Fibroblast of the aortic adventitia (primary cell): ENCODE results near the gene ERC1. TPM values are rescaled to one million over a fixed set of nuclear protein-coding genes. Genes with fewer than 3 reads are reported as not detected.
"Not testable (repeated sequence)": the region's sequence is repeated elsewhere in the genome, so short reads cannot be mapped to it uniquely, and the experiment has no call there.

Experiments used
- DNase-seq: peaks from one replicate; pipeline ENCODE4 v3.0.0-alpha.2; 2010; ENCODE audit warnings: low read depth
- H3K4me3 ChIP-seq: 2 replicates; pipeline ENCODE4 v1.5.1; 2011; ENCODE audit warnings: low read depth, mild to moderate bottlenecking, control low read depth, low read length, moderate library complexity
- total RNA-seq: library from RNA; depleted of rRNA; stranded (reverse); fragments of >200 nt; gene quantifications from 2 replicates; pipeline ENCODE4 v1.2.3, GENCODE V29; 2012; ENCODE audit warnings: low replicate concordance
- TF ChIP-seq, protein P1 (sequence below): IDR thresholded peaks from 2 replicates; pipeline ENCODE4 v1.5.1; 2011; ENCODE audit warnings: mild to moderate bottlenecking, low read length, control low read depth, inconsistent platforms; ENCODE audit not compliant: insufficient read depth

ERC1 gene
- total RNA-seq, 1 donor: 50.9 TPM

DNA sequence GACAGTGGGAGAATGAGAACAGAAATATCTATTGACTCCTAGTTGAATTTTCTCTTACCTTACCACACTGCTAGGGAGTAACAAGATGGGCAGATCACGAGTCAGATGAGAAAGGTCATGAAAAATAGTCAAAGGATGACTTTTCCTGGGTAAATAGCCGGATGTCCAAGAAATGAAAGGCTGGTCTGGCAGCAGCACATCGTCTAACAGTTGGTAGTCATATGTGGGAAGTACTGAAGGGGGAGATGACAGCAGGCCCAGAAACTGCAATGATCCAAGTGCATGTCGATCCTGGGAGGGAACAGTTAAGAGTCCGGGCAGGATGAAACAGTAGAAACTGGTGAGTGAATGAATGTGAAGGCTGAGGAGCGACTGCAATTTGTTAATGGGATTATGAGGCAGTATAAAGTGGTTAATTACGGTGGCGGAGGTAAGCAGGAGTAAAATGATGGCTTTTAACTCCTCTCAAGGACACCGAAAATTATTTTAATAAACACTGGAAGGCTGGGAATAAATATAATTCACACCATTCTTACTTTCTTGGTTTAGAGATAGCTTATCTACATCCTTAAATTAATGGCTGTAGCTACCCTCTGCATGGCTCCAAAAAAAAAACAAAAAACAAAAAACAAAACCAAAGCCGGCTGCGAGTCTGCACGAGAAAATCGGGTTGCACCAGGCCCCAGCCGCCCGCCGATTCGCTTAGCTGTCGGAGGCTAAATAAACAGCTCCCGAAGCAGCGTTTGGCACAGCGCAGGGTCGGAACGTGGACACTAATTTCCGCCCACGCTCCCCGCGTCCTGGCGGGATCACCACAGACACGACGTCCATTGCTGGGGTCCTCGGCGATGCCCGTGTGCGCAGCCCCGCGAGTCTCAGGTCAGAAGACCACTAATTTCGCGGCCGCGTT, 1.0 kb upstream of the ERC1 start:
- H3K4me3 ChIP-seq: peak overlapping the region; percentile 88
- DNase-seq: peak; percentile 74
- TF ChIP-seq, protein P1, sequence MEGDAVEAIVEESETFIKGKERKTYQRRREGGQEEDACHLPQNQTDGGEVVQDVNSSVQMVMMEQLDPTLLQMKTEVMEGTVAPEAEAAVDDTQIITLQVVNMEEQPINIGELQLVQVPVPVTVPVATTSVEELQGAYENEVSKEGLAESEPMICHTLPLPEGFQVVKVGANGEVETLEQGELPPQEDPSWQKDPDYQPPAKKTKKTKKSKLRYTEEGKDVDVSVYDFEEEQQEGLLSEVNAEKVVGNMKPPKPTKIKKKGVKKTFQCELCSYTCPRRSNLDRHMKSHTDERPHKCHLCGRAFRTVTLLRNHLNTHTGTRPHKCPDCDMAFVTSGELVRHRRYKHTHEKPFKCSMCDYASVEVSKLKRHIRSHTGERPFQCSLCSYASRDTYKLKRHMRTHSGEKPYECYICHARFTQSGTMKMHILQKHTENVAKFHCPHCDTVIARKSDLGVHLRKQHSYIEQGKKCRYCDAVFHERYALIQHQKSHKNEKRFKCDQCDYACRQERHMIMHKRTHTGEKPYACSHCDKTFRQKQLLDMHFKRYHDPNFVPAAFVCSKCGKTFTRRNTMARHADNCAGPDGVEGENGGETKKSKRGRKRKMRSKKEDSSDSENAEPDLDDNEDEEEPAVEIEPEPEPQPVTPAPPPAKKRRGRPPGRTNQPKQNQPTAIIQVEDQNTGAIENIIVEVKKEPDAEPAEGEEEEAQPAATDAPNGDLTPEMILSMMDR: peak; percentile 28

DNA sequence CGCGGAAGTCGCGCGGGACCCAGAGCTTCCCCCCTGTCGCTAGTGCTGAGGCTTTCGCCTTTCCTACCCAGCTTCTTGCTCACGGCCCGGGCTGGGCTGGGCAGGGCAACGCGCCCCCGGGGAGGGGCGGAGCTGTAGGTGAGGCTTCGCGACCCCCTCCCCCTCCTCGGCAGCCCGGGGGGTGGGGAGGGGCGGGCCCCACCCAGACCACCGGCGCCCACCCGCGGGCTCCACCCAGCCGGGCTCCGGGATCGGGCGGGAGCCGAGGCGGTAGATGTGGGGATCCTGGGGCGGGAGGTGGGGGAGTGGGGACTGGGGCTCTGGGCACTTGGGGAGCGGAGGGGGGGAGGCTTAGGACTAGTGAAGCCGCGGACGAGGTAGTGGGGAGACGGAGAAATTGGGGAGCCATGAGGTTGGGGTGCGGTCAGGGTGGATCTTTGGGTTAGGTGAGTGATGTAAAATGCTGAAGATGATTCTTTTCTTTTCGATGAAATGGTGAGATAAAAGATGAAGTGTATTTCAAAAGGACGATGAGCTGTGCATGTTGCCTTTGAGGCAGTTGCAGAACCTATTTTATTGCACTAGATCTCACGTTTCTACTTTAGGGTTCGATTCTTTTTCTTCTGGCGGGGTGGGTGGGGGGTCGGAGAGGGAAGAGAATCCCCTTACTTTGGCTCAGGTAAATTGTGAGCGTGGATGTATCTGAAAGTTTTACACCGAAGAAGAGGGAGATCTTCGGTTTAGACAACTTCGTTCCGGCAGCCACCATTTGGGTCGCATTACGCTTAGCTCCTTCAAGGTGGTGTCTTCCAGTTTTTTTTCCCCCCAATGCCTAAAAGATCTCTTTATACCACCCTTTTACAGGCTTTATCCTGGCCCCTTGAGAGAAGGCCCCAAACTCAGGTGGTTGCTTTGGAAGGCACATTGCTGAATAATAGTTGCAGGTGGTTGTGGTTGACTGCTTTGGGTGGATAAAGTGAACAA, 619 bp downstream of the ERC1 start:
- TF ChIP-seq, protein P1: no peak
- peak; percentile 19 for DNase-seq

DNA sequence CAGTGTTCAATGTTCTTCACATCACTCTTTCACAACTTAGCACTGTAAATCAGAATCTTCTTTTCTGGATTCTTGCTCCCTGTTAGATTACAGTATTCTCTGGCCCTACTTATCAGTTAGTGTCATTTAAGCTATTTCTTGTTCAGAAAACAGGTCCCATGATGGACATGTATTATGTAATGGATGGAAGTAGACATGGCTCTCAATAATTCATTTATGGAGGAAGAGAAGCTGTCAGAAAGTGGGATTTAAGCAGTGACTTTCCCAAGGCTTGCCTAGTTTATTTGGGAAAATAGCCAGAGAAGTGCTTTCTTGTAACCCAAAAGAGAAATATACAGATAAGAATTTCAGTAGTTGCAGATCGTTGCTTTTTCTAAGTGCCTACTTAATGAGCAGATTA, 1.6 kb downstream of the ERC1 start:
- TF ChIP-seq, protein P1: no peak
- DNase-seq: peak; percentile 29
- H3K4me3 ChIP-seq: peak overlapping the region; percentile 85

More for the DNA sequence above, 619 bp downstream of the ERC1 start:
- H3K4me3 ChIP-seq: peak overlapping the region; percentile 85

DNA sequence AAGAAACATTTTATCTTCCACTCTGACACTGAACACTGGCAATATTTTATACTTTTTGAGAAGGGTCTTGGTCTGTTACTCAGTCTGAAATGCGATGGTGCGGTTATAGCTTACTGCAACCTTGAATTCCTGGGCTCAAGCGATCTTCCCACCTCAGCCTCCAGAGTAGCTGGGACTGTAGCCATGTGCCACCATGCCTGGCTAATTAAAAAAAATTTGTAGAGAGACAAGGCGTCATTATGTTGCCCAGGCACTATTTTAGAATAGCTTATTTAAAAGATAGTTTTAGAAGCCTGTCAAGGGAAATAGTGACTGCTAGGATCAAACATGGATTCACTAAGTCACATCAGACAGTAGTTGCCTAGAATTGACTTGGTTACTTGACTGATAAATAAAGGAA, 5.9 kb downstream of the ERC1 start:
- TF ChIP-seq, protein P1: no peak
- H3K4me3 ChIP-seq: no peak overlapping the region
- DNase-seq: no peak

DNA sequence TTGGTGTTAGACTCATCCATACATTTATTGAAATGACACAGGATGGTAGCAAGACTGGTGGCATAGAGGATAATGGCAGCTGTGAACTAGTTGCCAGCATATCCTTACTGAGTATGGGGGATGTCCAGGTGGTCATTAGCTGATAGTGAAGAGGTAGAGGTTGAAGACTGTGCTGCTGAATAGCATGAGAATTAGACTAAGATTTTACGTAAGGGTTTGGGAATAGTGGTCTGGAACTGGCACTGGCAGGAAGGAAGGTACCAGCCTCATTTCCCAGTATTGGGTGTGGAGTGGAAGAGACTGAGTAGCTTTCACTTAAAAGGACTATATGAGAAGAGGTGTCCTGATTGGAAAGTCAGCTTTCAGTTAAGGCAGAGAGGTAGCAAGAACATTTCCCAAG, 6.5 kb downstream of the ERC1 start:
- DNase-seq: no peak
- H3K4me3 ChIP-seq: no peak overlapping the region
- TF ChIP-seq, protein P1: no peak

DNA sequence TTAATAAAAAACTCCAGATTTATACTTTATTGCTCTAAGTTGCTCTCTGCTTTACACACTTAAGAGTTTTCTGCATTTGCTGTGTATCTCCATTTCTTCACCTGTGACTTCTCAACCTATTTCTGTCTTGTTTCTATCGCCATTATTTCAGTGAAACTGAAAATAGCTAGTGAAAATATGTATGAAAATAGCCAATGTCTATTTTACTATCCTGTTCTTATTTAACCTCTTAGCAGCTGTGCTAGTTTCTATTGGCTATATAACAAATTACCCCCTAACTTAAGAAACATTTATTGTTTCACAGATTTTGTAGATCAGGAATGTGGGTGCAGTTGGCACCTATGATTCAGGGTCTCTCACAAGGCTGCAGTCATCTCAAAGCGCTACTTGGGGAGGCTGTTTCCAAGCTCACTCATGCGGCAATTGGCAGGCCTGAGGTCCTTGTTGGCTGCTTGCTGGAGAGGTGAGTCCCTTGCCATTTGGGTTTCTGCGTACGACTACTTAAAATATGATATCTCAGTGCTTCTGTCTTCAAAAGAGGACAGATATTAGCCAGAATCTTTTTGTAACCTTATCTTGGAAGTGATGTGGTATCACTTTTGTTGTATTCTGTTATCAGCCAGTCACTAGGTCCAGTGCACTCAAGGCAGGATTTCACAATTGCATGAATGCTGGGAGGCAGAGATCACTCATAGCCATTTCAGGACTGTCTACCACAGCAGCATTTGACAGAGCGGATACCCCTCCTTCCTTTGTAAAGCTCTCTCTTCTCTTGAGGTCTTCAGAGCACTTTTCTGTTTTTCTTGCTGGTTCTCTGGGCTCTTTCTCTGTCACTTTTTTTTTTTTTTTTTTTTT, 7.2 kb downstream of the ERC1 start:
- DNase-seq: peak; percentile 18
- TF ChIP-seq, protein P1: no peak
- H3K4me3 ChIP-seq: no peak overlapping the region

DNA sequence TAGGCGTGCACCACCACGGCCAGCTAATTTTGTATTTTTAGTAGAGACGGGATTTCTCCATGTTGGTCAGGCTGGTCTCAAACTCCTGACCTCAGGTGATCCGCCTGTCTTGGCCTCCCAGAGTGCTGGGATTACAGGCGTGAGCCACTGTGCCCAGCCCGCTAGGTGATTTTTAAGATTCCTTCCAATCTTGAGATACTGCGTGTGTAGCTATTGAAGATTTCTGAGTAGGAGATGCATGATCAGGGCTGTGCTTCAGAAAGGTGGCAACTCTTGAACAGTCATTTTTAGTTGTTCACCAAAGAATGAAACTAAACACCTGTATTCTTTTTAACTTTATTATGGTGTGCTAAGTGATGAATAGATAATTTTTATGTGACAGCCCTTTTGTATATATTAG, 8.7 kb downstream of the ERC1 start:
- not testable (repeated sequence) for DNase-seq, H3K4me3 ChIP-seq
